ENCODE results near the gene TMOD2.

DNA sequence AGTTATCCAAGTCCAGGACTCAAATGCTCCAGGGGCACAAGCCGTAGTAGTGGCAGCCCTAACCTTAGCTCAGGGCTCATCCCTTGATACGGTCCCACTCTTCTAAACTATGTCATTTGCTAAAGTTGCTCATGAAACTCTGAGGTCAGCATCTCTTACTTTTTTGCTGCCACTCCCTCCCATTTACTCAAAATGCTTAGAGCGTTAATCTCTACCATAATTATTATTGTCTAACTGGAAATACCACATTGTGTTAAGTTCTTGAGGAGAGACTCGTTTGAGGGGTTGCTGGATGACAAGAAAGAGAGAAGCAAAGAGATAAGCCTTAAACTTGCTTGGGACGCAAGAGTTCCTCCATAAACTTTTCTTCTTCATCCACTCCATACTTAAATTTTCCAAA lies 51.2 kb downstream of the TMOD2 start:
- TF ChIP-seq, protein P1, sequence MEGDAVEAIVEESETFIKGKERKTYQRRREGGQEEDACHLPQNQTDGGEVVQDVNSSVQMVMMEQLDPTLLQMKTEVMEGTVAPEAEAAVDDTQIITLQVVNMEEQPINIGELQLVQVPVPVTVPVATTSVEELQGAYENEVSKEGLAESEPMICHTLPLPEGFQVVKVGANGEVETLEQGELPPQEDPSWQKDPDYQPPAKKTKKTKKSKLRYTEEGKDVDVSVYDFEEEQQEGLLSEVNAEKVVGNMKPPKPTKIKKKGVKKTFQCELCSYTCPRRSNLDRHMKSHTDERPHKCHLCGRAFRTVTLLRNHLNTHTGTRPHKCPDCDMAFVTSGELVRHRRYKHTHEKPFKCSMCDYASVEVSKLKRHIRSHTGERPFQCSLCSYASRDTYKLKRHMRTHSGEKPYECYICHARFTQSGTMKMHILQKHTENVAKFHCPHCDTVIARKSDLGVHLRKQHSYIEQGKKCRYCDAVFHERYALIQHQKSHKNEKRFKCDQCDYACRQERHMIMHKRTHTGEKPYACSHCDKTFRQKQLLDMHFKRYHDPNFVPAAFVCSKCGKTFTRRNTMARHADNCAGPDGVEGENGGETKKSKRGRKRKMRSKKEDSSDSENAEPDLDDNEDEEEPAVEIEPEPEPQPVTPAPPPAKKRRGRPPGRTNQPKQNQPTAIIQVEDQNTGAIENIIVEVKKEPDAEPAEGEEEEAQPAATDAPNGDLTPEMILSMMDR (IDR thresholded peaks at IDR 0.05), result no peak
- no peak for TF ChIP-seq POLR2A (IDR thresholded peaks at IDR 0.05)
- TF ChIP-seq POLR2AphosphoS5 (IDR thresholded peaks at IDR 0.05), result no peak
- no peak for TF ChIP-seq EP300 (IDR thresholded peaks at IDR 0.05)

All from suprapubic skin (tissue), 4 donors.